GM12892 (cell line): ENCODE data around the gene ADGRA1.

Experiments used
- POLR2A ChIP-seq: IDR thresholded peaks from 2 replicates; pipeline ENCODE4 v1.6.1; 2011; ENCODE audit warnings: low read depth, low read length, control low read depth
- POLR2AphosphoS5 ChIP-seq: IDR thresholded peaks from 2 replicates; pipeline ENCODE4 v1.6.1; 2011; ENCODE audit warnings: low read depth, low read length, control low read depth
- TAF1 ChIP-seq: IDR thresholded peaks from 2 replicates; pipeline ENCODE4 v1.6.1; 2011; ENCODE audit warnings: low read depth, mild to moderate bottlenecking, control low read depth, low read length, borderline replicate concordance

DNA sequence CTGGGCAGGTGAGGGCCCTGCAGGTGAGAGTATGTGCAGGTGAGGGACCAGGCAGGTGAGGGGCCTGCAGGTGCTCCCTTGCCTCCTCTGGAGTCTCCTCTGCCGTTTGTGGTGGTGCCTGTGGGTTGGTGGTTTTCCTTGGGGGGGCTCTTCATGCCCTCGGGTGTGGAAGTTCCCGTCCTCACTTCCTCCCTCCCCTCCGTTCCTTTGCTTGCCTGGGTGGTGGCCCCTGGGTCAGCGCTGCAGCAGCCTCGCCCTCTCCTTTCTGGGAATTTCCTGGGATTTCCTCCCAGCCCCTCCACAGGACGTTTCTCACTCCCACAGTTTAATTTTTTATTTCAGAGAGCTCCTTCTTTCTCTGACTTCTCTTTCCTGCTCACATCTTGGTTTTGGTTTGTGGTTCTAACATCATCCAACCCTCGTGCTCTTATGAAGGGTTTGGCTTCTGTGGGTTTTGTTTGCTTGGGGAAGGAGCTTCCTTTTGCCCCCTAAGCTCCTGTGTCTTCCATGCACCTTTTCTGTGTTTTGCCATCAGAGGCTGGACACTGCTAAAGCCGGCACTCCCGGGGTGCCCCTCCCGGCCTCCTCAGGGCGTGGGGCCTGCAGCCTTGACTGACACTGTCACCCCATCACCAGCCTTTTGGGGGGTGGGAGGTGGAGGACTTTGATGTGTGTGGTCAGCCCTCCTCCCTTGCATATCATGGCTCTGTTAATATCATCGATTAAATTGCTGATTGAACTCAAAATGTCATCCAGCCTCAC is 29.2 kb upstream of the ADGRA1 start:
- no peak for TF ChIP-seq POLR2A
- no peak for TF ChIP-seq POLR2AphosphoS5
- no peak for TF ChIP-seq TAF1
